C4-2B (cell line): ENCODE results near the gene NOTCH4.

Experiments
- ZFX ChIP-seq: fragments of 450-650 bp; IDR thresholded peaks from 2 replicates; pipeline ENCODE4 v1.6.1; 2017
- TF ChIP-seq, protein P1 (sequence below): fragments of 450-650 bp; conservative IDR thresholded peaks from 2 replicates; pipeline ENCODE4 v1.5.1; 2017; ENCODE audit warnings: mild to moderate bottlenecking

GRCh38 chr6:32163559-32164258 is 60.2 kb downstream of the NOTCH4 start:
- TF ChIP-seq, protein P1, sequence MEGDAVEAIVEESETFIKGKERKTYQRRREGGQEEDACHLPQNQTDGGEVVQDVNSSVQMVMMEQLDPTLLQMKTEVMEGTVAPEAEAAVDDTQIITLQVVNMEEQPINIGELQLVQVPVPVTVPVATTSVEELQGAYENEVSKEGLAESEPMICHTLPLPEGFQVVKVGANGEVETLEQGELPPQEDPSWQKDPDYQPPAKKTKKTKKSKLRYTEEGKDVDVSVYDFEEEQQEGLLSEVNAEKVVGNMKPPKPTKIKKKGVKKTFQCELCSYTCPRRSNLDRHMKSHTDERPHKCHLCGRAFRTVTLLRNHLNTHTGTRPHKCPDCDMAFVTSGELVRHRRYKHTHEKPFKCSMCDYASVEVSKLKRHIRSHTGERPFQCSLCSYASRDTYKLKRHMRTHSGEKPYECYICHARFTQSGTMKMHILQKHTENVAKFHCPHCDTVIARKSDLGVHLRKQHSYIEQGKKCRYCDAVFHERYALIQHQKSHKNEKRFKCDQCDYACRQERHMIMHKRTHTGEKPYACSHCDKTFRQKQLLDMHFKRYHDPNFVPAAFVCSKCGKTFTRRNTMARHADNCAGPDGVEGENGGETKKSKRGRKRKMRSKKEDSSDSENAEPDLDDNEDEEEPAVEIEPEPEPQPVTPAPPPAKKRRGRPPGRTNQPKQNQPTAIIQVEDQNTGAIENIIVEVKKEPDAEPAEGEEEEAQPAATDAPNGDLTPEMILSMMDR: no peak
- TF ChIP-seq ZFX: no peak
